G401 (cell line): ENCODE data around the gene FGFR1OP2. TPM values are rescaled to one million over a fixed set of nuclear protein-coding genes. Genes with fewer than 3 reads are reported as not detected.
"Not testable (repeated sequence)": the region's sequence is repeated elsewhere in the genome, so short reads cannot be mapped to it uniquely, and the experiment has no call there.

Experiments used
- DNase-seq: peaks from one replicate; pipeline ENCODE4 v3.0.0-alpha.2; 2015; ENCODE audit warnings: low spot score
- in situ Hi-C: cut with HindIII; loops from 2 replicates; pipeline ENCODE4 v1.10.0; 2016; ENCODE audit warnings: low sequenced_read_pairs, mixed read lengths
- total RNA-seq: library from RNA; depleted of rRNA; stranded (reverse); fragments of >200 nt; shearing (Covaris generic); gene quantifications from 2 replicates; pipeline ENCODE4 v1.2.3, GENCODE V29; 2014; rRNA removed

Gene FGFR1OP2
- 27.0 and 45.7 TPM in 2 replicates for total RNA-seq

DNA sequence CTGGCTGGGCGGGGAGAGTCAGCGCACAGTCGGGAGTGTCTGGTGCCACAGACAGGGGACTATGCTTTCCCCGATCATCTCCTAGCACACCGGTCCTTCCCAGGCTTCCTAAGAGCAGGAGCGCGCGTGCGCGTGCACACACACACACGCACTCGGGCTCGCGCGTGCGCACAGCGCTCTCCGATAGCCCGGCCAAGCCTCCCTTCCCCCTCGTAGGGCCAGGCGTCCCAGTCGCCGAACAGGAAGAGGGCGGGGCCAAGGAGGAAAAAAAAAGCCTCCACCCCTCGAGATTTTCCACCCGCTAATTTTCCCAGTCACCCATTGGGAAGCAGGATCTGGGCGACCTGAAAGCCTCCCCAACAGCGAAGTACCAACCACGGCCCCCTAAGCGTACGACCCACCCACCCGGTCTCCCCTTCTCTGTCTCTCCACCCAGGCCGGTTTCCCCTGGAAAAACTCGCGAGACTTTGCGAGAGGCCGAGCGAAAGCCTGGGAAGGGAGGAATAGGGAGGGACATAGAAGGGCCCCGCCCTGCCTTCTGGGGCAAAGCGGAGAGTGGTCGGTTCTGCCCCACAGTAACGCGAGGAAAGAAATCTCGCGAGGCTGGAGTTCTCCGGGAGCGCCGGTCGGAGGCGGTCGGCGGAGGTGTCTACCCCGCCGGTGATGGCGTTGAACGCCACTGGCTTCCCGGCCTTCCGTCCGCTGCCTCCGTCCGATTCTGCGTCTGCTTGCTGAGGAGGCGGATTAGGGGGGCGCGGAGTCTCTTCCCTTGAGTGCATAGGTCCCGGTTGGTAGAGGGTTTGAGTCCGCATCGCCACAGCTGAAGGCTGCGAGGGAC is at the start of gene FGFR1OP2, which contains the start of gene INTS13:
FGFR1OP2 (plus strand) TSS at position 608 of the 838 bp plus-strand sequence. CDS start 15,689 bp downstream, outside the sequence.
INTS13 (minus strand) TSS at position 119 of the 838 bp plus-strand sequence. CDS start 1,178 bp downstream, outside the sequence.
- in situ Hi-C loops = no loop called here
- peak; percentile 99 for DNase-seq

DNA sequence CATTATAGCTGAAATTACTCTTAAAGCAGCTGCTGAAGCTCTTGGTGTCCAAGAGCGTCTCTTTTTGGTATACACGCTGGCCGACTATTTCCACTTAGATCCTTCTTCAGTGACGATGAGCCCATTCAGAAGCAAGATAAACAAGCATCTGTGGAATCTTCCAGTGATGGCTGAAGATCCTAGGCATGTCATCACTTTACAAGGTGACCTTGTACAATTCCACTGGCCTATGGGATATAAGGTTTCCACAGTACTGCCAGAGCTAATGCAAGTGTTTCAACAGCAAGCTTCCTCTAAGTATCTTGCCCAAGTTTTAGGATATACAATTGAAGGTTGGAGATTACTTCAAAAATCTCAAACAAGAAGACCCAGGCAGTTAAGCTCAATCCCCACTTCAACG is 47.5 kb upstream of the FGFR1OP2 start:
- DNase-seq = no peak
- in situ Hi-C loops = no loop called here

DNA sequence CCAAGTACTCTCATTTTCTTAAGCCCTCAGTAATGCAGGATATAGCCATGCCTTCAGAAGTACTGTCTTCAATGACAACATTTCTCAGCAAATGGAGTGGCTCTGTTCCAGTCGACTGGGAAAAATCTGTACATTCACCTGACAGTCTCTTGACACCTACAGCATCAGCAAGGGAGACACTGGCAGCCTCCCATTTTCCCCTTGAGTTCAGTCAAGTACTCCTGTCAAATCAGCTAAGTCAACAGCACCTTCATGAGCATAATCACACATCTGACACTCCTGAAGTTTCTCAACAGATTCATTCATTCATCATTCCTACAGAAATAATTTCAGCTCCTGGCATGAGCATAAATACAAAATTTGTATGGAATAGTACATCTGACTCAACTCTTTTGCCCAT is 46.6 kb upstream of the FGFR1OP2 start:
- DNase-seq = no peak
- in situ Hi-C loops = no loop called here

DNA sequence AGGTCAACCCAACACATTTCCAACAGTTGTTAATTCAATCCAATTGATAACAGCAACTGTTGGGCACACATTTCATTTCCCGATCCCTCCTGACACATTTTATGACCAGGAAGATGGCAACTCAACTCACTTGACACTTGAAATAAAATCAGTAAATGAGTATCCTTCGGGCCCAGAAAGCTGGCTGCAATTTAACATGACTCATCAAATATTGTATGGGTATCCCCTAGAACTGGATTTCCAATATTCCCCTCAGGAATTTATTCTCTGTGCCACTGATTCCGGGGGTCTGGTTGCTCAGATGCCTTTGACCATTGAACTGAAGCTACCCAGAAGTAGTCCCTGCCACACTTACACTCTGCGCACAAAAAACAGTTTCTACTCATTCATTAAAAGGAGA is 42.6 kb upstream of the FGFR1OP2 start:
- in situ Hi-C loops = no loop called here

DNA sequence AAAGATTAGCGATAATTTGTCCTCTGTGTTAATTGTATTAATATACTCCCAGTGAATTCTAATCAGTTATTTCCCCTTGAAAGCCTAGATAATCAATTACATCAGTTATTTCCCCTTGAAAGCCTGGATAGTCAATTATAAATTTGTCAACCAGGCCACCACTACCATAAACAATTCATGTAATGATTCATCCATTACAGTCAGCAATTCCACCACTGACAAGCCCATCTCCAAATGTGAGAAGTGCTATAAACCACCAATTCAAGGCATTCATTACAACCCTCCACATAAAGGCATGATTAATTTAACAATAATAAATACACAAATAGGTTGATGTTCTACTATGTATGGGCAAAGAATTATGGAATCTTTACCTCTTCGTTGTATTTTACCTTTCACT is 41.4 kb upstream of the FGFR1OP2 start:
- DNase-seq = no peak
- in situ Hi-C loops = no loop called here

More for the DNA sequence above, 42.6 kb upstream of the FGFR1OP2 start:
- no peak for DNase-seq

DNA sequence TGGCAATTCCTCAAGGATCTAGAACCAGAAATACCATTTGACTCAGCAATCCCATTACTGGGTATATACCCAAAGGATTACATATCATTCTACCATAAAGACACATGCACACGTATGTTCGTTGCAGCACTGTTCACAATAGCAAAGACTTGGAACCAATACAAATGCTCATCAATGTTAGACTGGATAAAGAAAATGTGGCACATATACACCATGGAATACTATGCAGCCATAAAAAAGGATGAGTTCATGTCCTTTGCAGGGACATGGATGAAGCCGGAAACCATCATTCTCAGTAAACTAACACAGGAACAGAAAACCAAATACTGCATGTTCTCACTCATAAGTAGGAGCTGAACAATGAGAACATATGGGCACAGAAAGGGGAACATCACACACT is 34.9 kb upstream of the FGFR1OP2 start:
- in situ Hi-C loops, DNase-seq: not testable (repeated sequence)

DNA sequence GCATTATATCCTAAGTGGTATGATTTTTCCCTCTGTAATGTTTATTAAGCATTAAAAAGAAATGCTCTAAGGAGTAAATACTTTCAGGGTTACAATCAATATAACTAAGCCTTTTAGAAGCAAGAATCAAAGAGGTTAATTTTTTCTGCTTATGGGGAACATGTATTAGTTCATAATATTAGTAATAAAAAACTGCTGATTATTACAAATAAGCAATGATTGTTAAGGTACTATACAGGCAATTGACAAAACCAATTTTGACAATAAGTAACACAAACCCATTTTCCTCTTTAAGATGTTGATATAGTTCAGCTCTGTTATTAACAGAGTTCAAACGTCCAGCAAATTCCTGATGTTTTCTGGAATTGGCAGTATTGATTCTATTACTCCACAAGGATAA is 32.2 kb upstream of the FGFR1OP2 start:
- in situ Hi-C loops = no loop called here
- DNase-seq = no peak

DNA sequence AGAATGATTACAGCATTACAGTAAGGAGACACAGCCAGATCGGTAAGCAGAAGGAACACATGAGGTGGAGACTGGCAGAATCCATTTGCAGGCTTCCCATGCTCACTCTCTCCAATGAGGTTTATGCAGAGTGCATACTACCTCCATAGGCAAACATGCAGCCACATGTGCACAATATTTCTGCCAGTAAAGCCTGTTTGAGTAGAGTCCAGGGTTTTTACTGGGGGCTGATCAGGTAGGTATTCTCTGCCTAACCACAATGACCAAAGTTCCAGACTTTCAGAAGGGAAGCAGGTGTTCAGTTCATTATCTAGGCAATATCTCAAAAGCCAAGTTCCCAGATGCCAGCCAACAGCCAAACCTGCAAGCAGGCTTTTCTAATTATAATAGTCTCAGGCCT is 31.6 kb upstream of the FGFR1OP2 start:
- DNase-seq = peak; percentile 37
- in situ Hi-C loops = no loop called here

DNA sequence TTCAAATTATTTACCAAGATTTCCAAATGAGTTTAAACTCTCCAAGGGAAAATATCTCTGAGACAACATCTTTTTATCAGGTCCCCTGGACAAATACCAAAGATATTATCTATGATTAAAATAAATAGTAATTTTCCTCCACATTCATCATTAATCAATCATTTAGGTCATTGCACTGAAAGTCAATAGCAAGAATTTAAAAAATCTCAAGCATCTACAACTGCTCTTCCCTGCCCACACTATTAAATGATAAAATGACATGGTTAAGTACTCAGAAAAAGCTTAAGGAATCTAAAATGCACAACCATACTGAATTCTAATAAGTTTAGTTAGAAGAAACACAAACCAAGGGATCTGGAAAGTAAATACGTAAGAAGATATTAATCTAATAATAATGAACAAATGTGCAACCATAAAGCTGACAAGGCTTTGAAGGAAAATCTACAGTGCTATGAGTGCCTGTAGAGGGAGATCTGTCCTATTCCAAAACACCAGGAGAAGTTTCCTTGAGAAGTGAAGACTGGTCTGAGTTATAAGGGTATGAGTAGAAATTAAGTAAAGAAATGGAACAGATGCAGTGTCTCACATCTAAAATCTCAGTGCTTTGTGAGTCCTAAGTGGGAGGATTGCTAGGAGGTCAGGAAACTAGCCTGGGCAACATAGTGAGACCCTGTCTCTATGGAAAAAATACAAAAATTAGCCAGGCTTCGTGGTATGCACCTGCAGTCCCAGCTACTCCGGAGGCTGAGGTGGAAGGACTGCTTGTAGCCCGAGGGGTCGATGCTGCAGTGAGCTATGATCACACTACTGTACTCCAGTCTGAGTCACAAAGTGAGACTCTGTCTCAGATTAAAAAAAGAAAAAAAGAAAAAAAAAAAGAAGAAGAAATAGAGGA is 19.7 kb upstream of the FGFR1OP2 start:
- DNase-seq = no peak
- in situ Hi-C loops = no loop called here

DNA sequence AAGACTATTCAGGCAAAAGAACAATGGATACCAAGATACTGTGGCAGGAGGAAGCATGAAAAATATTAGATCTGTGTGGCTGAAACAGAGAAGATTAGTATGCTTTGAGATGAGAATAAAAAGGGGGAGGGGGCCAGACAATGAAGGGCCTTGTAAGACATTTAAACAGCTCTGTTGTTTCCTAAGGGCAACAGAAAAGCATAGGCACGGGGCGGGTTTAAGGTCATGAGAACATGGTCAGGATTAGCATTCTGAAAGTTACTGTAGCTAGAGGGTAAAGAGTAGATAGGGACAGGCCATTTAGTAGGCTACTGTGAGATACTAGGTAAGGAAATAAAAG is 19.1 kb upstream of the FGFR1OP2 start:
- DNase-seq = no peak
- in situ Hi-C loops = no loop called here

DNA sequence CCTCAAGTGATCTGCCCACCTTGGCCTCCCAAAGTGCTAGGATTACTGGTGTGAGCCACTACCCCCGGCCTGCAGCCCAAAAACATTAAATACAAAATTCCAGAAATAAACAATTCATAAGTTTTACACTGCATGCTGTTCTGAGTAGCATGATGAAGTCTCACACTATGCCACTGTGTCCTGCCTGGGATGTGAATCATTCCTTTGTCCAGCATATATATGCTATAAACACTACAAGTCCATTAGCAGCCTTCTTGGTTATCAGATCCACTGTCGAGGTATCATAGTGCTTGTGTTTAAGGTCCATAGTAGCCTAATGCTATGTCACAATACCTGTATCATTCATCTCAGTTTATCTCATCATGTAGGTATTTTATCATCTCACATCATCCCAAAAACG is 16.4 kb upstream of the FGFR1OP2 start:
- in situ Hi-C loops = no loop called here
- no peak for DNase-seq

DNA sequence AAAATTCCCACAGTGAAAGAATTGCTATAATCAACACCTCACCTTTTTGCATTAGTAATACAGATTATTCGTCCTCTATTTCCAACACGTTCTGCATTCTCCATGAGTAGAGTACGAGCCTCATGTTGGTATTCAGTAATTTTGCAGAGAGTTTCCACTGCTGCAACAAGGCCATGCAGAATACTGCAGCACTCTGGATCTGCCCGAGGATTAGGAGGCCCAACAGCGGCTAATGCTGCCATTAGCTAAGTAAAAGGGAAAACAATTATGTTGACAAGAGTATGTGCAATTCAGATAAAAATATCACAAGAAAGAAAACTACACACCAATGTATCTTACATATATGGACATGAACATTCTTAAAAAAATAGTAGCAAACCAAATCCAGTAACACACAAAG is 9.6 kb upstream of the FGFR1OP2 start:
- DNase-seq = no peak
- in situ Hi-C loops = no loop called here

DNA sequence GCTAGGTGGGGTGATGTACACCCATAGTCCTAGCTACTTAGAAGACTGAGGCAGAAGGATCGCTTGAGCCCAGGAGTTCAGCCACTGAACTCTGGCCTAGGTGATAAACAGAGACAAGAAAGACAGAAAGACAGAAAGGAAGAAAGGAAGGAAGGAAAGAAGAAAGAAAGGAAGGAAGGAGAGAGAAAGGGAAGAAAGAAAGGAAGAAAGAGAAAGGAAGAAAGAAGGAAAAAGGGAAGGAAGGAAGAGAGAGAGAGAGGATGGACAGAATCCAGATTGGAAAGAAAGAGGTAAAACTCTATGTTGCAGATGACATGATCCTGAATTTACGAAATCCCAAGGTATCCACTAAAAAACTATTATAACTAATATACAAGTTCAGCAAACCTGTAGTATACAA is 8.7 kb upstream of the FGFR1OP2 start:
- in situ Hi-C loops = no loop called here
- DNase-seq = no peak

DNA sequence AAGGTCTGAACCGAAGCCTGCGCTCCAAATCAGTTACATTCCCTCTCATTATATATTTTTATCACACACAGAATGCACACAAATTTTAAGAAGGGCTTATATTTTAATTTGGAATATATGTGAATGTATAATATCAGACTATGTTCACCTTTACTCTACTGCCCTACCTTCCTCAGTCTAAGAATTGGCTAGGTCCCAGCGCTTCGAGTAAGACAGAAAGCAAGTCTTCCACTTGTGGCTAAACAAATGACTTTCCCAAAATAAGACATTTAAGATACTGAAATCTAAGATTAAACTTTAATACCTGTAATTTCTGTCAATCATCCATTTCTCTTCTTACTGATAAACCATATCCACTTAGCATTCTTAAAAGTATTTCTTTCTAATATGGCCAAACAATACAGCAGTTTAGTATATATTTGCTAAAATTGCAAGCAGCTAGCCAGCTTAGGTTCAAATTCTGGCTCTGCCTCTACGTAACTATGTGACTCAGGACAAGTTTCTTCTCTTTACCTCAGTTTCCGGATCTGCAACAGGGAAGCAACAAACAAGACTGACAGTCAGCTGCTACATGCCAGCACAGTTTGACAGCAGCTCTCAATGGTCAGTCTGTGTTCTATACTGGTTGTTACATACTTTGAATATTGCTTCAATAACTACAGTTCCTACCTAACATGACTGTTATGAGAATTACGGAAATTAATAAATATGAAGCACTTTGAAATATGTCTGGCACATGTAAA is 2.5 kb upstream of the FGFR1OP2 start:
- DNase-seq = no peak
- in situ Hi-C loops = no loop called here

DNA sequence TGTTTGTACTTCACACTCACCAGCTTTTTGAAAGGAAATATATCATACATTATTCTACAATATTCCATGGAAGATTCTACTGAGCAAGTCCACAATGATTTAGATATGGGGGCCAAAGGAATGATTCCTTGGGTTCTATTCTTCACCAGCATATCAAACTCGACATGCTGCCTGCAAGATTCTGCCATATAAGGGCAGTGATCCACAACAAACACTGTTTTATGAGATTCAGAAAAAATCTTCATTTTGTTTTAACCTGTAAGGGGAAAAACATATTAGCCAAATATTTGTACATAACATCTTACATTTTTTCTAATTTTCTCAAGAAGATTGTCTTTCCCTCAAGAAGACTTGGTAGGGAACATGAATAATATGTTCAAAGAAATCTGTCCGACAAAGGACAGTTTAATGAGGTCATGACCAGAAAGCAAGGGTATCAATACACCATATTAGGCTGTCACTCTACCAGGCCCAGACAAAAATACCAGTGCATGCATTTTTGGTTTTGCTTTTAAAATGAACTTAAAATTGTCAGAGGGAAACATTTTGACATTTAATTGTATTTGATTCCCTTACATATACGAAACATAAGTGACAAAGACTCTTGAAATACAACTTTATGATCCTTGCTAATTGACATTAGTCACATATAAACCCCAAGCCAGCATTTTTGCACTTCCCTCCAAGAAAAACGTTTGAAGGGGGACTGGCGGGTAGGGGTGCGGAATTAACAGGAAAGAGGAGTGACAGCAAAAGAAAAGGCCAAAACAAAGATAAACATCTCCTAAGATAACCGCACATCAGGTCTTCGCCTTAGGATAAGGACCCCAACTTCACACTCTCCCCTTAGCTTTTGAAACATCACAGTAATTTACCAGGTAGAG is 1.5 kb upstream of the FGFR1OP2 start:
- in situ Hi-C loops = no loop called here
- peak; percentile 9 for DNase-seq

DNA sequence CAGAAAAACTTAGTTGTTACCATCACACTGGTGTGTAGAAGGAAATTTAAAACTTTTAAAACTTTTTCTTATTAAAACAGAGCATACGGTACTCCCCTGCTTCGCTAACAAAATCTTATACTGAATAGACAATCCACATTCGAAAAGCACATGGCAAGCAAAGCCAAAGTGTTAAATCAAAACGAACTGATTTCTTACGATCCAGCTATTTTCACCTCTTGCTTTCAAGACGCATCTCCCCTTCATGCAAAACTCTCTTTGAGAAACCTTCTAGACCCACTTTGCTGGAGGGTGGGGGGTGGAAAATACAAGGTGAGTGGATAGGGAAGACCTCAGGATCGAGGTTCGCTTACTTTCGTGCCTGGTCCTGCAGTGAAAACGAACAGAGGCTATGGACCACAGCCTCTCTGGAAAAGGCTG is 817 bp upstream of the FGFR1OP2 start:
- DNase-seq = no peak
- in situ Hi-C loops = no loop called here

DNA sequence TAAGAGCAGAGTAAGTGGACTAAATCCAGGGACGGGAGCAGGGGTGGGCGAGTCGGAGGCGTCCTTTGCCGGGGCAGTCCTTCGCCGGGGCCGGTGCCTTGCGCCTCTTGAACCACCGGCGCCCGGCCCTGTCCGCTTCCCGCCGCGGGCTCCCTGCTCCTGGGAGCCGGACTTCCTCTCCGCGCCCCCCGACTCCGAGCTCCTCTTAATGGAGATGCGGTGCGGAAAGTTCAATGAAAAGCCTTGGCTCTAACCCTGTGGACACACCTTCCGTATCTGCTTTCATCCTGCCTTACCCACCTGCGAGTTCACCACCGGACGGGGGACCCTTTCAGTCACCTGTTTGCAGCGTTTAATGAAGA is 412 bp downstream of the FGFR1OP2 start:
- DNase-seq = no peak
- in situ Hi-C loops = no loop called here

DNA sequence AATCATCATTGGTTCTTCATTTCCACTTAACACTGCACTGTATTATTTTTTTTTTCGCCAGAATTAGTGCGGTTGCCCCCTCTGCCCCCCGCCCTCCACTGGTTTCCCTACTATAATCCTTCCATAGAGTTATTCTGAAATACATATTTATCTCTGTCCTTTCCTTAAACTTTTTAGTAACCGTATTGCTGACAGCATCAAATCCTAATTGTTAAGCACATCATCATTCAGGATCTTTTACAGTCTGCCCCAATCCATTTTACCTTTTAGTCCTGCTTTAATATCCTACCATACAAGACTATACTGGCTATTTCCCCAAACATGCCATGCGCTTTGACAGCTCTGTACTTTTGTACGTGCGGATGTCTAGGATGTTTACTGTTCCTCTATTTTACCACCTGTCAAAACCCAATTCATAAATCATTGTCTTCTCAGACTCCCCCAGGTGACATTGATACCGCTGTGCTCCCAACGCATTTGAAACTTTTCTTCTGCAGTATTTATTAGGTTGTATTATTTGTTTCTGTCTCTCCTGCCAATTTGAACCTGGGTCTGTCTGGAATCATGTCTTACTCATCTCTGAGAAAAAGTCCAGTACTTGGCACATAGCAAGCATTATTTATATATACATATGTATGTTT is 1.0 kb downstream of the FGFR1OP2 start:
- DNase-seq = peak; percentile 21
- in situ Hi-C loops = no loop called here
